IMR-90 (cell line): ENCODE measurements around the gene RNF149. TPM values are rescaled to one million over a fixed set of nuclear protein-coding genes. Genes with fewer than 3 reads are reported as not detected.

ENCODE experiments used
- ATAC-seq: fragments of 200-7000 bp; cut with Tn5 transposase; 2 replicates; pipeline ENCODE4 v1.9.1; 2020; ENCODE audit warnings: low read depth, mild to moderate bottlenecking, moderate library complexity
- BruUV-seq: library from RNA; stranded (reverse); fragments of 400-500 nt; replicated peaks from 2 replicates; lab custom pipeline; 2021; lab: Mats Ljungman, UMichigan
- CTCF ChIA-PET: fragments of 300-600 bp; formaldehyde crosslinking; extraction: SDS; loops from one replicate; lab custom pipeline; 2021; ENCODE audit warnings: antibody characterized with exemption; lab: Yijun Ruan, JAX
- POLR2A ChIA-PET: fragments of 300-600 bp; sonication (Branson Sonifier 250); formaldehyde crosslinking; loops from one replicate; lab custom pipeline; 2022; ENCODE audit warnings: antibody characterized with exemption; ENCODE audit not compliant: unreplicated experiment; lab: Charles Lee
- DNase-seq: peaks from one replicate; pipeline ENCODE4 v3.0.0; 2013
- H2AFZ ChIP-seq: replicated peaks from 2 replicates; pipeline ENCODE3; 2013; ENCODE audit warnings: low read length, mild to moderate bottlenecking; ENCODE audit not compliant: poor library complexity
- H2AK5ac ChIP-seq: 2 replicates; pipeline ENCODE4 v1.6.1; 2013; ENCODE audit warnings: low read depth, low read length, inconsistent platforms
- H2AK9ac ChIP-seq: replicated peaks from 2 replicates; pipeline ENCODE3; 2013; ENCODE audit warnings: mild to moderate bottlenecking, low read depth, low read length, moderate library complexity; ENCODE audit not compliant: poor library complexity
- H2BK120ac ChIP-seq: 2 replicates; pipeline ENCODE4 v1.6.1; 2013; ENCODE audit warnings: low read depth, low read length, inconsistent platforms
- H2BK15ac ChIP-seq: 3 replicates; pipeline ENCODE4 v1.6.1; 2013; ENCODE audit warnings: low read depth, low read length, inconsistent platforms
- H2BK20ac ChIP-seq: 2 replicates; pipeline ENCODE4 v1.6.1; 2013; ENCODE audit warnings: low read depth, mild to moderate bottlenecking, inconsistent platforms, low read length, moderate library complexity
- H2BK5ac ChIP-seq: 2 replicates; pipeline ENCODE4 v1.6.1; 2013; ENCODE audit warnings: mild to moderate bottlenecking, low read depth, low read length, inconsistent platforms; ENCODE audit not compliant: poor library complexity, severe bottlenecking
- H3K14ac ChIP-seq: replicated peaks from 2 replicates; pipeline ENCODE4 v1.6.1; 2013; ENCODE audit warnings: low read depth, low read length, inconsistent platforms
- H3K18ac ChIP-seq: 2 replicates; pipeline ENCODE4 v1.6.1; 2013; ENCODE audit warnings: low read depth, low read length, control low read depth
- H3K23ac ChIP-seq: 2 replicates; pipeline ENCODE4 v1.6.1; 2013; ENCODE audit warnings: low read depth, low read length, inconsistent platforms
- H3K27ac ChIP-seq: 2 replicates; pipeline ENCODE4 v1.5.1; 2013; ENCODE audit warnings: mild to moderate bottlenecking, control low read depth, low read length; ENCODE audit not compliant: insufficient read depth
- H3K27me3 ChIP-seq: 2 replicates; pipeline ENCODE4 v1.6.1; 2013; ENCODE audit warnings: low read length; ENCODE audit not compliant: control insufficient read depth, insufficient read depth
- H3K36me3 ChIP-seq: 2 replicates; pipeline ENCODE4 v1.6.1; 2013; ENCODE audit warnings: low read length, mixed read lengths; ENCODE audit not compliant: control insufficient read depth, insufficient read depth
- H3K4ac ChIP-seq: 2 replicates; pipeline ENCODE4 v1.6.1; 2013; ENCODE audit warnings: low read depth, low read length, inconsistent platforms
- H3K4me1 ChIP-seq: 2 replicates; pipeline ENCODE4 v1.6.1; 2013; ENCODE audit warnings: low read length, mixed read lengths; ENCODE audit not compliant: control insufficient read depth, insufficient read depth
- H3K4me2 ChIP-seq: 2 replicates; pipeline ENCODE4 v1.6.1; 2013; ENCODE audit warnings: low read depth, mild to moderate bottlenecking, control low read depth, low read length, moderate library complexity
- H3K4me3 ChIP-seq: 2 replicates; pipeline ENCODE4 v1.5.1; 2013; ENCODE audit warnings: low read depth, mild to moderate bottlenecking, control low read depth, low read length, moderate library complexity; ENCODE audit not compliant: insufficient read depth
- H3K56ac ChIP-seq: 2 replicates; pipeline ENCODE4 v1.6.1; 2013; ENCODE audit warnings: low read length, inconsistent platforms; ENCODE audit not compliant: insufficient read depth; ENCODE audit errors: extremely low read depth
- H3K79me1 ChIP-seq, 2 experiments: 2 replicates each; pipeline ENCODE4 v1.6.1; 2013; ENCODE audit warnings: low read length in 2 of 2, inconsistent platforms in 1 of 2, low read depth in 1 of 2
- H3K9ac ChIP-seq: 2 replicates; pipeline ENCODE4 v1.6.1; 2013; ENCODE audit warnings: low read depth, low read length, control low read depth
- H3K9me1 ChIP-seq: 2 replicates; pipeline ENCODE4 v1.6.1; 2013; ENCODE audit warnings: low read length, inconsistent platforms; ENCODE audit not compliant: insufficient read depth
- H3K9me3 ChIP-seq: 2 replicates; pipeline ENCODE4 v1.6.1; 2013; ENCODE audit warnings: low read length; ENCODE audit not compliant: control insufficient read depth, insufficient read depth
- H4K20me1 ChIP-seq: 2 replicates; pipeline ENCODE4 v1.6.1; 2013; ENCODE audit warnings: low read length, inconsistent platforms; ENCODE audit not compliant: insufficient read depth
- H4K5ac ChIP-seq: 2 replicates; pipeline ENCODE4 v1.6.1; 2013; ENCODE audit warnings: mild to moderate bottlenecking, low read depth, low read length, control low read depth
- H4K8ac ChIP-seq, 2 experiments: 2 replicates each; pipeline ENCODE4 v1.6.1; 2013; ENCODE audit warnings: low read depth in 2 of 2, low read length in 2 of 2, control low read depth in 1 of 2, inconsistent platforms in 1 of 2
- H4K91ac ChIP-seq: 2 replicates; pipeline ENCODE4 v1.6.1; 2013; ENCODE audit warnings: low read depth, low read length, inconsistent platforms; ENCODE audit not compliant: insufficient read depth
- CEBPB ChIP-seq: IDR thresholded peaks from 2 replicates; pipeline ENCODE4 v1.6.1; 2012; ENCODE audit warnings: low read depth, low read length, improper control_type of control experiment
- CHD1 ChIP-seq: IDR thresholded peaks from 2 replicates; pipeline ENCODE4 v1.6.1; 2012; ENCODE audit warnings: low read depth, low read length, improper control_type of control experiment
- MAFK ChIP-seq: IDR thresholded peaks from 2 replicates; pipeline ENCODE4 v1.6.1; 2012; ENCODE audit warnings: low read depth, low read length, improper control_type of control experiment
- POLR2A ChIP-seq: IDR thresholded peaks from 2 replicates; pipeline ENCODE4 v1.6.1; 2012; ENCODE audit warnings: mild to moderate bottlenecking, low read depth, low read length
- RFX5 ChIP-seq: IDR thresholded peaks from 2 replicates; pipeline ENCODE4 v1.8.0; 2012; ENCODE audit warnings: low read depth, mild to moderate bottlenecking, low read length, moderate library complexity
- SMC3 ChIP-seq: fragments of 150-350 bp; IDR thresholded peaks from 2 replicates; pipeline ENCODE4 v1.6.1; 2016; ENCODE audit warnings: low read depth, mild to moderate bottlenecking, antibody characterized with exemption, low read length, moderate library complexity
- WGBS, 2 experiments: methylation state at CpG; one replicate each; pipeline versions ENCODE4 v1.1.5 to v1.1.7; 2013; ENCODE audit warnings: missing lambda C conversion rate in 2 of 2; ENCODE audit not compliant: insufficient read length in 1 of 2; ENCODE audit errors: extremely low coverage in 2 of 2; 5-methylcytosine and 5-hydroxymethylcytosine counted together
- dilution Hi-C: fragments of 300-500 bp; cut with HindIII; formaldehyde crosslinking; loops from one replicate; pipeline ENCODE4 v1.14.3; 2018; ENCODE audit warnings: low sequenced_read_pairs; ENCODE audit not compliant: unreplicated experiment
- in situ Hi-C: fragments of 300-500 bp; cut with MboI; formaldehyde crosslinking; loops from 3 replicates; pipeline ENCODE4 v1.14.3; 2019; ENCODE audit warnings: low sequenced_read_pairs, inconsistent platforms, mixed read lengths
- intact Hi-C: fragments of 100-400 bp; cut with micrococcal nuclease; formaldehyde crosslinking; loops from 2 replicates; pipeline ENCODE4 v1.10.0; 2022
- polyA plus RNA-seq, 3 experiments: library from polyadenylated mRNA; depleted of rRNA; stranded (reverse); fragments of >200 nt; gene quantifications; 2 replicates each; pipeline ENCODE4 v1.2.3, GENCODE V29; 2012; ENCODE audit warnings: low replicate concordance in 1 of 3
- total RNA-seq: library from RNA; depleted of rRNA; stranded (reverse); fragments of >200 nt; gene quantifications from 2 replicates; pipeline ENCODE4 v1.2.3, GENCODE V29; 2012
- TF ChIP-seq, protein P1 (sequence below): fragments of 150-350 bp; IDR thresholded peaks from 2 replicates; pipeline ENCODE4 v1.6.1; 2017; ENCODE audit warnings: mild to moderate bottlenecking, antibody characterized with exemption, low read length, low read depth
- TF ChIP-seq, protein P2 (sequence below): fragments of 150-350 bp; IDR thresholded peaks from 2 replicates; pipeline ENCODE4 v1.6.1; 2016; ENCODE audit warnings: low read depth, mild to moderate bottlenecking, low read length, moderate library complexity, borderline replicate concordance

The RNF149 gene
- total and polyA plus RNA-seq, 2 of the 4 experiments (the other 2 are of a cell fraction) = 14.5 to 18.6 TPM

DNA sequence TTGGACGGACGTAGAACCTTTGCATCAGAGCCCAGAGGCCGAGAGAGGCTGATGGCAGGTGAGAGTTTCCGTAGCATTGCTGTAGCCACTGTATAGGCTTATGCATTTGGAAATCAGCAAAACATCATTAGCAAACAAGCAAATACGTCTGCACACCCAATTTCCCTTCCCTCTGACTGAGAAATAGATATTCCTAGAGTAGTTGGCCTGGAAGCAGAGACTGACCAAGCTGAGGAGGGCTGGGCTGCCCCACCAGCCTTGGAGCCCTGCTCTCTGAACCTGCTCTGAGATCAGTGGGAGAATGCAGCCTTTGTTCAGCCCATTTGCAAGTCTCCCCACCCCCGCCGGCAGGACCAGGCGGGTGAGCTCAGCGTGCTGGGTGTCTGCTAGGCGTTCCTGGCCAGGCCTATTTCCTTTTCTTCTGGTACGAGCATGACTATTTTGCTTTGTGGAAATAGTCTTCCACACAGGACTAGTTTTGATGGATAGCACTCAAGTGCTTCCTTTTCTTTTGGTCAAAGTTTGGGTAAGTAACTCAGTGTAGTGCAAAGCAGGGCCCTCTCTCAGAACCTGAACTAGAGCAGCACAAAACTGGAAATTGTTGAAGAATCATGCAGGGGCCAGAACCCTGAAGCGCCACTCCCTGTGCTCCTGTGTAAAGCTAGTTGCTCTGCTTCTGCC lies 21.9 kb upstream of the RNF149 start:
- no peak overlapping the region for H3K4me2 ChIP-seq
- intact Hi-C loops (no loop called here), dilution Hi-C loops (no loop called here), in situ Hi-C loops (no loop called here)
- no peak overlapping the region for H3K9ac ChIP-seq
- H3K18ac ChIP-seq = no peak overlapping the region
- POLR2A ChIA-PET = no interaction called here
- no peak overlapping the region for H2BK5ac ChIP-seq
- H2AK5ac ChIP-seq = 0 out of 2 replicates have a peak overlapping the region, but pooled peaks have one; percentile 4
- WGBS, 2 experiments = no CpG with 5 or more reads among the region's 12 CpGs
- H2BK15ac ChIP-seq = no peak overlapping the region
- no peaks in the 10 kb centered on the region for H3K36me3 ChIP-seq
- H3K27me3 ChIP-seq = no peaks in the 10 kb centered on the region
- no peak overlapping the region for H2BK20ac ChIP-seq
- H4K8ac ChIP-seq = no peak overlapping the region
- H3K4me3 ChIP-seq = no peak overlapping the region
- H3K56ac ChIP-seq = no peak overlapping the region
- CTCF ChIA-PET = no interaction called here
- H3K9me3 ChIP-seq = no peaks in the 10 kb centered on the region; the same call in 1 of the 2 replicates
- no peak overlapping the region for H3K27ac ChIP-seq
- H4K91ac ChIP-seq = no peak overlapping the region
- BruUV-seq = no TSS peak
- no peak overlapping the region; the same call in 1 of the 2 replicates for H2BK120ac ChIP-seq
- no peak overlapping the region for H3K4ac ChIP-seq
- 0 out of 2 replicates have a peak, but pooled peaks cover 3% of the 10 kb centered on the region for H3K9me1 ChIP-seq
- no peaks in the 10 kb centered on the region for H3K4me1 ChIP-seq
- ATAC-seq (peak; percentile 35; the same call in 1 of the 2 replicates), DNase-seq (no peak)
- H4K5ac ChIP-seq = no peak overlapping the region
- H2AFZ ChIP-seq = peak overlapping the region; percentile 53
- TF ChIP-seq MAFK (no peak), POLR2A (no peak), RFX5 (no peak), CHD1 (no peak), CEBPB (no peak), SMC3 (no peak)
- TF ChIP-seq, protein P1, sequence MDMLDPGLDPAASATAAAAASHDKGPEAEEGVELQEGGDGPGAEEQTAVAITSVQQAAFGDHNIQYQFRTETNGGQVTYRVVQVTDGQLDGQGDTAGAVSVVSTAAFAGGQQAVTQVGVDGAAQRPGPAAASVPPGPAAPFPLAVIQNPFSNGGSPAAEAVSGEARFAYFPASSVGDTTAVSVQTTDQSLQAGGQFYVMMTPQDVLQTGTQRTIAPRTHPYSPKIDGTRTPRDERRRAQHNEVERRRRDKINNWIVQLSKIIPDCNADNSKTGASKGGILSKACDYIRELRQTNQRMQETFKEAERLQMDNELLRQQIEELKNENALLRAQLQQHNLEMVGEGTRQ = no peak
- TF ChIP-seq, protein P2, sequence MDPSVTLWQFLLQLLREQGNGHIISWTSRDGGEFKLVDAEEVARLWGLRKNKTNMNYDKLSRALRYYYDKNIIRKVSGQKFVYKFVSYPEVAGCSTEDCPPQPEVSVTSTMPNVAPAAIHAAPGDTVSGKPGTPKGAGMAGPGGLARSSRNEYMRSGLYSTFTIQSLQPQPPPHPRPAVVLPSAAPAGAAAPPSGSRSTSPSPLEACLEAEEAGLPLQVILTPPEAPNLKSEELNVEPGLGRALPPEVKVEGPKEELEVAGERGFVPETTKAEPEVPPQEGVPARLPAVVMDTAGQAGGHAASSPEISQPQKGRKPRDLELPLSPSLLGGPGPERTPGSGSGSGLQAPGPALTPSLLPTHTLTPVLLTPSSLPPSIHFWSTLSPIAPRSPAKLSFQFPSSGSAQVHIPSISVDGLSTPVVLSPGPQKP = no peak
- no peaks in the 10 kb centered on the region for H3K79me1 ChIP-seq
- no peaks in the 10 kb centered on the region for H4K20me1 ChIP-seq
- H3K23ac ChIP-seq = no peak overlapping the region
- H3K14ac ChIP-seq = no peak overlapping the region
- H2AK9ac ChIP-seq = no peak overlapping the region
